GM20000 (cell line): Measurements from ENCODE around the gene MSMP.

Experiments used
- DNase-seq: peaks from one replicate; pipeline ENCODE4 v3.0.0; 2012; ENCODE audit warnings: low spot score
- TF ChIP-seq, protein P1 (sequence below): IDR thresholded peaks from 2 replicates; pipeline ENCODE4 v1.5.1; 2012; ENCODE audit warnings: mild to moderate bottlenecking, control low read depth; ENCODE audit errors: extremely low read depth, missing control alignments

MSMP gene

GRCh38 chr9:35729101-35729500 lies 25.0 kb downstream of the MSMP start:
- no peak for DNase-seq
- TF ChIP-seq, protein P1, sequence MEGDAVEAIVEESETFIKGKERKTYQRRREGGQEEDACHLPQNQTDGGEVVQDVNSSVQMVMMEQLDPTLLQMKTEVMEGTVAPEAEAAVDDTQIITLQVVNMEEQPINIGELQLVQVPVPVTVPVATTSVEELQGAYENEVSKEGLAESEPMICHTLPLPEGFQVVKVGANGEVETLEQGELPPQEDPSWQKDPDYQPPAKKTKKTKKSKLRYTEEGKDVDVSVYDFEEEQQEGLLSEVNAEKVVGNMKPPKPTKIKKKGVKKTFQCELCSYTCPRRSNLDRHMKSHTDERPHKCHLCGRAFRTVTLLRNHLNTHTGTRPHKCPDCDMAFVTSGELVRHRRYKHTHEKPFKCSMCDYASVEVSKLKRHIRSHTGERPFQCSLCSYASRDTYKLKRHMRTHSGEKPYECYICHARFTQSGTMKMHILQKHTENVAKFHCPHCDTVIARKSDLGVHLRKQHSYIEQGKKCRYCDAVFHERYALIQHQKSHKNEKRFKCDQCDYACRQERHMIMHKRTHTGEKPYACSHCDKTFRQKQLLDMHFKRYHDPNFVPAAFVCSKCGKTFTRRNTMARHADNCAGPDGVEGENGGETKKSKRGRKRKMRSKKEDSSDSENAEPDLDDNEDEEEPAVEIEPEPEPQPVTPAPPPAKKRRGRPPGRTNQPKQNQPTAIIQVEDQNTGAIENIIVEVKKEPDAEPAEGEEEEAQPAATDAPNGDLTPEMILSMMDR, result no peak

DNA sequence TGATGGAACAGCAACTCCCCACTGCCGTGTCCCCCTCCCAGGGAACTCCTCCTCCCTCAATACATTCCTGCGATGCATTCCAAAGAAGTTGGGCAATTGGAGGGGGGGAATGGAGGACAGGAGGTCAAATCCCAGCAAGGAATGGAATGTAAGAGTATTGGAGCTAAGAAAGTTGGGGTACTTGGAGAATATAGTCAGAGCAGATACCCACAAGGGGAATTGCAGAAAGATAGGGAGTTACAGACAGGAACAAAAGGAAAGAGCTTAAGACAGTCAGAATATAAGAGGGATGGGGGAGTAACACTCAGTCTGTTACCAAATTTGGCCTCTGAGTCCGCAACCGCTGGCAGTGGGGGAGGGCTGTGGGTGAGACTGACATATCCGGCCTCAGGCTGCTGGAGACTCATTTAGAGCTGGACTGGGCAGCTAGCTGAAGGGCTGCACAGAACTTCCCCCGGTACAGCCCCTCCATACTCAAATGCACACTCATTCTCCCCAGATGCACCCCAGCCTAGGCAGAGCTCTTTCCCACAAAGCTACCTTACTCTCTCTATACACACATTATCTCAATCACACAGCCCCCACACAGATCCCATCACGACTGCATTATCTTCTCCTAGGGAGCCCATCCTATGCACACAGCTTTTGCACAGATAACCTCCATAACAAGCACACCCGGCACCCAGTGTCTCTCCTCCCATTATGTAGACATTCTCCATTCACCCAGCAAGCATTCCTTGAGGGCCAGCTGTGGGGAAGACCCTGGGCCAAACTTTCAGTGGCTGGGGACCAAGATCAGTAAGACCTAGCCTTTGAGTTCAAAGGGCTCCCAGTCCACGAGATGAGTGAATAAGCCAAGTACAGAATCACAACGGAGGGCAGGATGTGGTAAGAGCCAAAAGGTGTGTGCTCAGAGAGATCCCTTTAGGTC lies 25.8 kb downstream of the MSMP start:
- peak; percentile 75 for DNase-seq
- TF ChIP-seq, protein P1, result no peak

DNA sequence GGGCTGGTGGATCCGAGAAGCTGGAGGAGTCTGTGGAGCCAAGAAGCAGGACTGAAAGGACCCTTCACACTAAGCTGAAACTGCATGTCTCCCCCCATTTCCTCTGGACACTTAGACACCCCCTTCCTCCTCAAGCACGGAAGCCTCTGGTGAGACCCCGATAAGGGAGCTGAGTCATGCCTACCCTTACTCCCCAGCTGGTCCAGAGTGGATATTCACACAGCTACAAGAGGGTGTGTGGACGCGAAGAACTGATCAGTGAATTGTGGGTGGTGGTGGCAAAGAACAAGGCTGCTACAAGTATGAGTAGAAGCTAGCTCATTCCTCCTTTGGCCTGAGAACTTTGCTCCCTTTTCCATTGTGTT lies 26.4 kb downstream of the MSMP start:
- DNase-seq, result no peak
- TF ChIP-seq, protein P1, result no peak

DNA sequence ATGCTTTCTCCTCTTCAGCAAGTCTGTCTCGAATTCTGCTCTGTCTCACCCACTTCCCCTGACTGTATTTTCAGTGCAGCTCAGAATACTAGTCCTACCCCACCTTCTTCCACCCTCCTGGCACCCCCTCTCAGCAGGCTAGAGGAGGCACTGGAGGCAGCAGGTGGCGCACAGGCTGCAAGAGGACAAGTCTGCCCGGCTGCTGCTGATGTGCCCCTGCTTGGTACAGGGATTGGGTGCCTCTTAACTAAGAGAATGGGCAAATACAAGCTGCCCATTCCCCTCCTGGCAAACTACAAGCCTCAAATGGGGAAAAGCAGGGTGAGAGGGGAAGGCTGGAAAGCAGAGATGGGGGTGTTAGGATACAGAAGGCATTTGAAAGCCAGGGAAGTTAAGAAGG lies 27.1 kb downstream of the MSMP start:
- DNase-seq, result peak; percentile 39
- TF ChIP-seq, protein P1, result peak; percentile 16

DNA sequence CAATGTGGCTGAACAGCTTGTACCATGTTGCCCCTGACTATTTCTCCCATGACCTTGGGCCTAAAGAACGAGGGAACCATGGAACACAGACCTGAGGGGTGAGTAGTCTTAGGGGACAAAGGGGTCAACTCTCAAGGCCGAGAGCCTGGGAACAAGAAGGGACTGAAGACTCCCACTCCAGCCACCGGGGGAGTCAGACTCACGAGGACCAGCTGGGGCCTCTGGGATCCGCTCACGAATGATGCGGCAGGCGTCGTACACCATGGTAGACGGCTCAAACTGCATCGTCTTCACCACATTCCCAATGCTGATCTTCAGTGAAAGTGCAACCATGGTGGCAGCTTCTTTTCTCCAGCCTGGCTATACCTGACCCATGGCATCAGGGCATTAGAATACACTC lies 28.7 kb downstream of the MSMP start:
- TF ChIP-seq, protein P1, result no peak
- DNase-seq, result no peak

DNA sequence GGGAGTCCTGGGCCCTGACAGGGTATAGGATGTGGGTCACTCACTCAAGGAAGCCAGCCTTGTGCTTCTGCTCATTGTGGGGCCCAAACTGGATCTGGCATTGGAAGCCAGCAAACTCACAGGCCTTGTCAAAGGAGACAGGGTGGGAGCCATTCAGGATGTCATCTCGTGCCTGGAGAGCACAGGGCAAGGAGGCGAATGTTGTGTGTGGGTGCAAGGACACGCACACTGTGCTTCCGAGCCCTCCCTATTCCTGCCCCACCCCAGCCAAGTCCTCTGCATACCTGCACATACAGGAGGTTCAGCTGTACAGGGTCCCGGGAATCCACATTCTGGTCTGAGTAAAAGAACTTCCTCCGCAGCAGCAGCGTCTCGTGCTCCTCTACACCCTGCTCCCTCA lies 30.2 kb downstream of the MSMP start:
- DNase-seq, result no peak
- TF ChIP-seq, protein P1, result no peak

DNA sequence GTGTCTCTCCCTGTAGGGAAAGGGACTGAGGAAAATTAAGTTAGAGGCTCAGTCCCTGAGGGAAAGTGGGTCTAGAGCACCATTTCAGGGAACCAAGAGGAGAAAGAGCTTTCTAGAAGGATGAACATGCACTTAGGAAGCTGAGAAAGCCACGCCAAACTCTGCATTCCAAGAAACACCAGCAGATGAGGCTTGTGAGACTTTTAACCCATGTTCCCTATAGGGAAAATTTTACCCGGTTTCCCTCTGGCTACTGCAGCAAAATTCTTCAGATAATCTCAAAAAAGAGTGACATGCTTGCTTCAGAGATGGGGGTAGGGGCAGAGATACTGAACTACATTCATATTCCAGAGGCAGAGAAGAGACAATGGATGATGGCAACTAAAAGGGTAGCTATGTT lies 30.6 kb downstream of the MSMP start:
- TF ChIP-seq, protein P1, result no peak
- no peak for DNase-seq
